Inflammatory macrophage treated with lipopolysaccharide for 4 hours (primary cell): ENCODE measurements around the gene BSPRY.

Experiments
- DNase-seq: peaks from one replicate; pipeline ENCODE4 v3.0.0-alpha.2; 2020

BSPRY gene

GRCh38 chr9:113349445-113350094 is at the start of gene BSPRY:
TSS of gene BSPRY (plus strand) at chr9:113349541. CDS start at chr9:113349580, 39 bp downstream.
- peak; percentile 16 for DNase-seq

- DNase-seq = peak; percentile 73
These were observed 49.5 kb upstream of the BSPRY start for GRCh38 chr9:113299800-113300292.

GRCh38 chr9:113301548-113301947 is 47.8 kb upstream of the BSPRY start:
- DNase-seq = no peak

- DNase-seq = no peak
These were observed 46.4 kb upstream of the BSPRY start, which contains the start of gene RNF183 for GRCh38 chr9:113302792-113303418. TSS of gene RNF183 (minus strand) at chr9:113303376. CDS start at chr9:113298184, 5,192 bp downstream.

- DNase-seq = no peak
These were observed 42.8 kb upstream of the BSPRY start for GRCh38 chr9:113306566-113306965.

- DNase-seq = no peak
These were observed 41.9 kb upstream of the BSPRY start for GRCh38 chr9:113307396-113307975.

GRCh38 chr9:113309204-113309813 is 40.0 kb upstream of the BSPRY start:
- peak; percentile 47 for DNase-seq

- no peak for DNase-seq
These were observed 38.8 kb upstream of the BSPRY start for GRCh38 chr9:113310538-113310937.

GRCh38 chr9:113311961-113312360 is 37.4 kb upstream of the BSPRY start:
- DNase-seq = no peak

- no peak for DNase-seq
These were observed 36.1 kb upstream of the BSPRY start for GRCh38 chr9:113313261-113313660.

- peak; percentile 19 for DNase-seq
These were observed 34.1 kb upstream of the BSPRY start for GRCh38 chr9:113315231-113315630.

- no peak for DNase-seq
These were observed 33.3 kb upstream of the BSPRY start for GRCh38 chr9:113316030-113316429.

GRCh38 chr9:113317777-113318176 is 31.6 kb upstream of the BSPRY start:
- DNase-seq = no peak

GRCh38 chr9:113319054-113319453 is 30.3 kb upstream of the BSPRY start:
- no peak for DNase-seq

- DNase-seq = no peak
These were observed 29.3 kb upstream of the BSPRY start for GRCh38 chr9:113320051-113320450.

GRCh38 chr9:113322671-113323070 is 26.7 kb upstream of the BSPRY start:
- no peak for DNase-seq

GRCh38 chr9:113326230-113326629 is 23.1 kb upstream of the BSPRY start:
- DNase-seq = no peak

- no peak for DNase-seq
These were observed 21.1 kb upstream of the BSPRY start for GRCh38 chr9:113328045-113328782.

- no peak for DNase-seq
These were observed 17.6 kb upstream of the BSPRY start for GRCh38 chr9:113331780-113332179.

- no peak for DNase-seq
These were observed 11.6 kb upstream of the BSPRY start for GRCh38 chr9:113337714-113338113.

GRCh38 chr9:113340011-113340699 is 9.2 kb upstream of the BSPRY start, which contains the start of gene WDR31:
TSS of gene WDR31 (minus strand) at chr9:113340275. CDS start at chr9:113332022, 8,253 bp downstream.
- peak; percentile 76 for DNase-seq
